ENCODE measurements around the gene MAP3K5.
"Not testable (repeated sequence)": the region's sequence is repeated elsewhere in the genome, so short reads cannot be mapped to it uniquely, and the experiment has no call there.

Gene MAP3K5

GRCh38 chr6:136790411-136791295 lies 1.6 kb downstream of the MAP3K5 start:
- DNase-seq: no peak

GRCh38 chr6:136789440-136789839 lies 2.8 kb downstream of the MAP3K5 start:
- DNase-seq: not testable (repeated sequence)

- peak; percentile 91 to 92 for DNase-seq
Observed at GRCh38 chr6:136788069-136788902, 4.0 kb downstream of the MAP3K5 start.

- peak in 1 of 2 experiments; percentile 41 for DNase-seq
Observed at GRCh38 chr6:136787726-136788068, 4.6 kb downstream of the MAP3K5 start.

GRCh38 chr6:136786658-136787057 lies 5.6 kb downstream of the MAP3K5 start:
- DNase-seq: peak in 1 of 2 experiments; percentile 37

GRCh38 chr6:136784910-136785746 lies 7.1 kb downstream of the MAP3K5 start:
- peak; percentile 99 for DNase-seq

- DNase-seq: no peak
Observed at GRCh38 chr6:136784271-136784664, 8.0 kb downstream of the MAP3K5 start.

GRCh38 chr6:136783495-136784270 lies 8.6 kb downstream of the MAP3K5 start:
- peak; percentile 97 to 99 for DNase-seq

- DNase-seq: no peak
Observed at GRCh38 chr6:136783021-136783420, 9.3 kb downstream of the MAP3K5 start.

- DNase-seq: peak; percentile 81 to 85
Observed at GRCh38 chr6:136782021-136782770, 10.1 kb downstream of the MAP3K5 start.

GRCh38 chr6:136780972-136781371 lies 11.3 kb downstream of the MAP3K5 start:
- DNase-seq: no peak

GRCh38 chr6:136779682-136780081 lies 12.6 kb downstream of the MAP3K5 start:
- no peak for DNase-seq

GRCh38 chr6:136777651-136778050 lies 14.6 kb downstream of the MAP3K5 start:
- DNase-seq: no peak

- DNase-seq: no peak
Observed at GRCh38 chr6:136775548-136775947, 16.7 kb downstream of the MAP3K5 start.

- no peak for DNase-seq
Observed at GRCh38 chr6:136775081-136775480, 17.2 kb downstream of the MAP3K5 start.

GRCh38 chr6:136774228-136775041 lies 17.8 kb downstream of the MAP3K5 start:
- peak; percentile 89 for DNase-seq

GRCh38 chr6:136773473-136773796 lies 18.8 kb downstream of the MAP3K5 start:
- DNase-seq: no peak

GRCh38 chr6:136772685-136773472 lies 19.4 kb downstream of the MAP3K5 start:
- DNase-seq: no peak

GRCh38 chr6:136771306-136771705 lies 21.0 kb downstream of the MAP3K5 start:
- no peak for DNase-seq

- DNase-seq: no peak
Observed at GRCh38 chr6:136769759-136770158, 22.5 kb downstream of the MAP3K5 start.
